Hematopoietic multipotent progenitor cell (in vitro differentiated cells): Measurements from ENCODE around the gene ASB1. TPM values are rescaled to one million over a fixed set of nuclear protein-coding genes. Genes with fewer than 3 reads are reported as not detected.

Experiments
- DNase-seq, 3 donors: peaks; one replicate each; pipeline ENCODE4 v3.0.0-alpha.2; 2011 to 2015; ENCODE audit warnings: low read depth in 2 of 3, low spot score in 2 of 3
- total RNA-seq: library from RNA; depleted of rRNA; stranded (reverse); fragments of >200 nt; gene quantifications from one replicate; pipeline ENCODE4 v1.2.3, GENCODE V29; 2012

The ASB1 gene
- total RNA-seq, 1 donor = 13.7 TPM

- DNase-seq = no peak
These were observed 4.4 kb upstream of the ASB1 start for GRCh38 chr2:238422285-238422684.

- DNase-seq = no peak
These were observed 3.8 kb upstream of the ASB1 start for GRCh38 chr2:238422940-238423339.

GRCh38 chr2:238423561-238424312, 3.0 kb upstream of the ASB1 start:
- no peak for DNase-seq

- no peak for DNase-seq
These were observed 2.4 kb upstream of the ASB1 start for GRCh38 chr2:238424313-238424700.

- no peak for DNase-seq
These were observed 1.2 kb upstream of the ASB1 start for GRCh38 chr2:238425505-238425978.

GRCh38 chr2:238425979-238426567, 654 bp upstream of the ASB1 start:
- DNase-seq = peak in 2 of 3 donors; percentile 34 to 63

GRCh38 chr2:238427435-238428162, 872 bp downstream of the ASB1 start:
- no peak for DNase-seq

GRCh38 chr2:238428866-238429265, 2.1 kb downstream of the ASB1 start:
- DNase-seq = no peak

- no peak for DNase-seq
These were observed 4.1 kb downstream of the ASB1 start for GRCh38 chr2:238430781-238431180.

GRCh38 chr2:238431456-238431855, 4.7 kb downstream of the ASB1 start:
- no peak for DNase-seq

GRCh38 chr2:238433300-238433915, 6.7 kb downstream of the ASB1 start:
- DNase-seq = no peak

- DNase-seq = no peak
These were observed 7.5 kb downstream of the ASB1 start for GRCh38 chr2:238433941-238434845.

GRCh38 chr2:238434846-238435751, 8.4 kb downstream of the ASB1 start:
- DNase-seq = no peak

- DNase-seq = no peak
These were observed 9.0 kb downstream of the ASB1 start for GRCh38 chr2:238435752-238436096.

- no peak for DNase-seq
These were observed 12.4 kb downstream of the ASB1 start for GRCh38 chr2:238438856-238439849.

GRCh38 chr2:238439917-238440316, 13.2 kb downstream of the ASB1 start:
- no peak for DNase-seq

- DNase-seq = no peak
These were observed 13.6 kb downstream of the ASB1 start for GRCh38 chr2:238440331-238440730.

GRCh38 chr2:238440767-238441166, 14.0 kb downstream of the ASB1 start:
- no peak for DNase-seq
